CD4-positive, CD25-positive, alpha-beta regulatory T cell (primary cell): ENCODE data around the gene OR2V1. TPM values are rescaled to one million over a fixed set of nuclear protein-coding genes. Genes with fewer than 3 reads are reported as not detected.
A peak's percentile ranks its signal among the peaks of the same experiment; 100 is the strongest.
"Not testable (repeated sequence)": the region's sequence is repeated elsewhere in the genome, so short reads cannot be mapped to it uniquely, and the experiment has no call there.

ENCODE experiments used
- ATAC-seq, 2 donors: fragments of 150-1000 bp; cut with Tn5 transposase; one replicate each; pipeline ENCODE4 v1.10.0; 2021; ENCODE audit warnings: low read depth in 2 of 2, moderate number of reproducible peaks in 2 of 2, moderate library complexity in 1 of 2
- DNase-seq, 3 donors: peaks; one replicate each; pipeline versions ENCODE4 v3.0.0 to v3.0.0-alpha.2; 2012 to 2022; ENCODE audit warnings: mixed read lengths in 1 of 3
- H3K27ac ChIP-seq: one replicate; pipeline ENCODE4 v1.7.0; 2013; ENCODE audit warnings: mild to moderate bottlenecking, low read length; ENCODE audit not compliant: insufficient read depth, poor library complexity, severe bottlenecking
- H3K27me3 ChIP-seq: one replicate; pipeline ENCODE4 v1.7.0; 2013; ENCODE audit warnings: low read length; ENCODE audit not compliant: control insufficient read depth, insufficient read depth
- H3K36me3 ChIP-seq: one replicate; pipeline ENCODE4 v1.7.0; 2013; ENCODE audit warnings: mild to moderate bottlenecking, low read length, moderate library complexity; ENCODE audit not compliant: control insufficient read depth, insufficient read depth
- H3K4me1 ChIP-seq: 2 replicates; pipeline ENCODE4 v1.7.0; 2013; ENCODE audit warnings: mild to moderate bottlenecking, low read length; ENCODE audit not compliant: insufficient read depth, control insufficient read depth, poor library complexity, severe bottlenecking
- H3K4me3 ChIP-seq: one replicate; pipeline ENCODE4 v1.7.0; 2013; ENCODE audit warnings: low read depth, mild to moderate bottlenecking, low read length, moderate library complexity
- H3K9me3 ChIP-seq, 2 experiments: 1 replicate in 1 of 2; 2 replicates in 1 of 2; pipeline ENCODE4 v1.7.0; 2013; ENCODE audit warnings: low read length in 2 of 2, mild to moderate bottlenecking in 1 of 2, moderate library complexity in 1 of 2; ENCODE audit not compliant: control insufficient read depth in 2 of 2
- H3K27ac Mint-ChIP-seq, 3 donors: one replicate each; pipeline ENCODE4 v1.8.0; 2020 to 2022; ENCODE audit warnings: mild to moderate bottlenecking in 3 of 3, mixed read lengths in 3 of 3, moderate library complexity in 2 of 3
- H3K27me3 Mint-ChIP-seq: one replicate; pipeline ENCODE4 v1.8.0; 2022; ENCODE audit warnings: mild to moderate bottlenecking, mixed read lengths
- H3K36me3 Mint-ChIP-seq: one replicate; pipeline ENCODE4 v1.8.0; 2020; ENCODE audit warnings: mixed read lengths
- H3K4me1 Mint-ChIP-seq, 4 donors: one replicate each; pipeline ENCODE4 v1.8.0; 2020 to 2022; ENCODE audit warnings: mixed read lengths in 4 of 4, mild to moderate bottlenecking in 1 of 4
- H3K4me3 Mint-ChIP-seq, 4 donors: one replicate each; pipeline ENCODE4 v1.8.0; 2020 to 2022; ENCODE audit warnings: mild to moderate bottlenecking in 4 of 4, mixed read lengths in 4 of 4, moderate library complexity in 3 of 4
- H3K9me3 Mint-ChIP-seq, 7 donors: one replicate each; pipeline ENCODE4 v1.8.0; 2020 to 2022; ENCODE audit warnings: mixed read lengths in 7 of 7, mild to moderate bottlenecking in 3 of 7, moderate library complexity in 2 of 7
- polyA plus RNA-seq, 4 donors: library from polyadenylated mRNA; unstranded; fragments of 300-500 nt; fragmentation: Illumina TruSeq; gene quantifications; one replicate each; pipeline ENCODE4 v1.2.3, GENCODE V29; 2021
- total RNA-seq: library from RNA; stranded (reverse); gene quantifications from one replicate; pipeline ENCODE4 v1.2.3, GENCODE V29; 2022

OR2V1 gene
- total and polyA plus RNA-seq, 5 donors from 2014 or later, result not detected

- no peaks in the 10 kb centered on the region for H3K36me3 Mint-ChIP-seq
- peak overlapping the region in 2 of 3 donors; percentile 11 to 94 for H3K27ac Mint-ChIP-seq
- Histone ChIP-seq H3K27ac (no peak overlapping the region), H3K27me3 (peaks cover 37% of the 10 kb centered on the region), H3K4me3 (no peak overlapping the region), H3K4me1 (peaks cover 9% of the 10 kb centered on the region), H3K36me3 (no peaks in the 10 kb centered on the region), H3K9me3 (no peaks in the 10 kb centered on the region)
- H3K4me3 Mint-ChIP-seq, result peak overlapping the region in 3 of 4 donors; percentile 11 to 72 (median 32)
- peaks cover 86% of the 10 kb centered on the region for H3K27me3 Mint-ChIP-seq
- peaks cover 0 to 7% (median 0%) of the 10 kb centered on the region in 7 donors for H3K9me3 Mint-ChIP-seq
- DNase-seq (no peak), ATAC-seq (no peak)
- peaks cover 15 to 47% (median 30%) of the 10 kb centered on the region in 4 donors for H3K4me1 Mint-ChIP-seq
Observed at GRCh38 chr5:181170237-181170825, 39.4 kb upstream of the OR2V1 start.

GRCh38 chr5:181169459-181170236 is 38.7 kb upstream of the OR2V1 start:
- peaks cover 37% of the 10 kb centered on the region for H3K27me3 ChIP-seq

GRCh38 chr5:181168595-181169118 is 37.7 kb upstream of the OR2V1 start:
- Histone ChIP-seq H3K27me3 (peaks cover 37% of the 10 kb centered on the region), H3K4me3 (no peak overlapping the region), H3K9me3 (no peaks in the 10 kb centered on the region), H3K27ac (no peak overlapping the region), H3K36me3 (no peaks in the 10 kb centered on the region), H3K4me1 (peaks cover 9% of the 10 kb centered on the region)
- peaks cover 15 to 50% (median 32%) of the 10 kb centered on the region in 4 donors for H3K4me1 Mint-ChIP-seq
- H3K36me3 Mint-ChIP-seq, result no peaks in the 10 kb centered on the region
- peaks cover 89% of the 10 kb centered on the region for H3K27me3 Mint-ChIP-seq
- peak overlapping the region in 1 of 4 donors; percentile 72 for H3K4me3 Mint-ChIP-seq
- peak overlapping the region in 1 of 3 donors; percentile 20 for H3K27ac Mint-ChIP-seq
- DNase-seq (no peak), ATAC-seq (no peak)
- H3K9me3 Mint-ChIP-seq, result peaks cover 0 to 7% (median 0%) of the 10 kb centered on the region in 7 donors

More at GRCh38 chr5:181169459-181170236, 38.7 kb upstream of the OR2V1 start:
- H3K4me3 ChIP-seq, ATAC-seq, H3K27ac ChIP-seq, H3K36me3 Mint-ChIP-seq, H3K9me3 Mint-ChIP-seq, H3K4me1 ChIP-seq, H3K9me3 ChIP-seq, H3K36me3 ChIP-seq: not testable (repeated sequence)
- peak; percentile 43 to 79 (median 74) for DNase-seq
- Mint-ChIP-seq H3K27me3 (peaks cover 86% of the 10 kb centered on the region), H3K4me1 (peaks cover 15 to 47% (median 32%) of the 10 kb centered on the region in 4 donors), H3K27ac (peak overlapping the region in 2 of 3 donors; percentile 20 to 94), H3K4me3 (peak overlapping the region; percentile 45 to 72 (median 67))

GRCh38 chr5:181167814-181168488 is 37.0 kb upstream of the OR2V1 start:
- peaks cover 37% of the 10 kb centered on the region for H3K27me3 ChIP-seq
- H3K4me3 ChIP-seq, result no peak overlapping the region
- H3K27me3 Mint-ChIP-seq, result peaks cover 89% of the 10 kb centered on the region
- H3K27ac Mint-ChIP-seq, result peak overlapping the region in 1 of 3 donors; percentile 83
- peaks cover 13 to 44% (median 25%) of the 10 kb centered on the region in 4 donors for H3K4me1 Mint-ChIP-seq
- no peaks in the 10 kb centered on the region for H3K36me3 ChIP-seq
- no peak overlapping the region for H3K27ac ChIP-seq
- ATAC-seq (no peak), DNase-seq (peak in 1 of 3 donors; percentile 44)
- no peaks in the 10 kb centered on the region for H3K36me3 Mint-ChIP-seq
- H3K4me3 Mint-ChIP-seq, result peak overlapping the region in 2 of 4 donors; percentile 56 to 63
- H3K4me1 ChIP-seq, result peaks cover 4% of the 10 kb centered on the region
- no peaks in the 10 kb centered on the region for H3K9me3 ChIP-seq
- H3K9me3 Mint-ChIP-seq, result peaks cover 0 to 7% (median 0%) of the 10 kb centered on the region in 7 donors

GRCh38 chr5:181166812-181167733 is 36.1 kb upstream of the OR2V1 start:
- peak overlapping the region in 1 of 4 donors; percentile 19 for H3K4me3 Mint-ChIP-seq
- no peak for DNase-seq
- H3K27ac ChIP-seq, result no peak overlapping the region
- H3K27me3 ChIP-seq, result peaks cover 29% of the 10 kb centered on the region
- no peak for ATAC-seq
- peaks cover 0 to 7% (median 0%) of the 10 kb centered on the region in 7 donors for H3K9me3 Mint-ChIP-seq
- H3K4me1 ChIP-seq, result peaks cover 4% of the 10 kb centered on the region
- H3K36me3 Mint-ChIP-seq, result no peaks in the 10 kb centered on the region
- H3K4me3 ChIP-seq, result no peak overlapping the region
- peaks cover 10 to 40% (median 22%) of the 10 kb centered on the region in 4 donors for H3K4me1 Mint-ChIP-seq
- no peaks in the 10 kb centered on the region for H3K36me3 ChIP-seq
- H3K27me3 Mint-ChIP-seq, result peaks cover 82% of the 10 kb centered on the region
- H3K9me3 ChIP-seq, result no peaks in the 10 kb centered on the region
- H3K27ac Mint-ChIP-seq, result no peak overlapping the region

GRCh38 chr5:181164076-181164952 is 33.3 kb upstream of the OR2V1 start:
- no peaks in the 10 kb centered on the region for H3K9me3 ChIP-seq
- DNase-seq (no peak), ATAC-seq (no peak)
- H3K27ac Mint-ChIP-seq, result peak overlapping the region in 2 of 3 donors; percentile 43 to 63
- H3K36me3 ChIP-seq, result no peaks in the 10 kb centered on the region
- H3K9me3 Mint-ChIP-seq, result peaks cover 0 to 6% (median 0%) of the 10 kb centered on the region in 7 donors
- peak overlapping the region; percentile 67 to 89 (median 73) for H3K4me3 Mint-ChIP-seq
- H3K4me1 ChIP-seq, result peaks cover 14% of the 10 kb centered on the region
- H3K27ac ChIP-seq, result no peak overlapping the region
- H3K4me1 Mint-ChIP-seq, result peaks cover 10 to 37% (median 16%) of the 10 kb centered on the region in 4 donors
- no peaks in the 10 kb centered on the region for H3K36me3 Mint-ChIP-seq
- H3K4me3 ChIP-seq, result no peak overlapping the region
- H3K27me3 Mint-ChIP-seq, result peaks cover 58% of the 10 kb centered on the region
- H3K27me3 ChIP-seq, result peaks cover 17% of the 10 kb centered on the region
